ES-I3 (cell line): ENCODE data around the gene CALD1.

Experiments
- H3K36me3 ChIP-seq: 2 replicates; pipeline ENCODE4 v1.6.1; 2013; ENCODE audit warnings: mild to moderate bottlenecking, low read length, control low read depth, moderate library complexity; ENCODE audit not compliant: insufficient read depth
- H3K4me1 ChIP-seq: 2 replicates; pipeline ENCODE4 v1.6.1; 2013; ENCODE audit warnings: mild to moderate bottlenecking, control low read depth, low read length; ENCODE audit not compliant: insufficient read depth
- H3K9ac ChIP-seq: 2 replicates; pipeline ENCODE4 v1.6.1; 2013; ENCODE audit warnings: low read depth, mild to moderate bottlenecking, low read length, moderate library complexity
- H3K9me3 ChIP-seq: 2 replicates; pipeline ENCODE4 v1.6.1; 2013; ENCODE audit warnings: mild to moderate bottlenecking, low read length, moderate library complexity; ENCODE audit not compliant: control insufficient read depth, insufficient read depth

CALD1 gene, protein sequence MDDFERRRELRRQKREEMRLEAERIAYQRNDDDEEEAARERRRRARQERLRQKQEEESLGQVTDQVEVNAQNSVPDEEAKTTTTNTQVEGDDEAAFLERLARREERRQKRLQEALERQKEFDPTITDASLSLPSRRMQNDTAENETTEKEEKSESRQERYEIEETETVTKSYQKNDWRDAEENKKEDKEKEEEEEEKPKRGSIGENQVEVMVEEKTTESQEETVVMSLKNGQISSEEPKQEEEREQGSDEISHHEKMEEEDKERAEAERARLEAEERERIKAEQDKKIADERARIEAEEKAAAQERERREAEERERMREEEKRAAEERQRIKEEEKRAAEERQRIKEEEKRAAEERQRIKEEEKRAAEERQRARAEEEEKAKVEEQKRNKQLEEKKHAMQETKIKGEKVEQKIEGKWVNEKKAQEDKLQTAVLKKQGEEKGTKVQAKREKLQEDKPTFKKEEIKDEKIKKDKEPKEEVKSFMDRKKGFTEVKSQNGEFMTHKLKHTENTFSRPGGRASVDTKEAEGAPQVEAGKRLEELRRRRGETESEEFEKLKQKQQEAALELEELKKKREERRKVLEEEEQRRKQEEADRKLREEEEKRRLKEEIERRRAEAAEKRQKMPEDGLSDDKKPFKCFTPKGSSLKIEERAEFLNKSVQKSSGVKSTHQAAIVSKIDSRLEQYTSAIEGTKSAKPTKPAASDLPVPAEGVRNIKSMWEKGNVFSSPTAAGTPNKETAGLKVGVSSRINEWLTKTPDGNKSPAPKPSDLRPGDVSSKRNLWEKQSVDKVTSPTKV

DNA sequence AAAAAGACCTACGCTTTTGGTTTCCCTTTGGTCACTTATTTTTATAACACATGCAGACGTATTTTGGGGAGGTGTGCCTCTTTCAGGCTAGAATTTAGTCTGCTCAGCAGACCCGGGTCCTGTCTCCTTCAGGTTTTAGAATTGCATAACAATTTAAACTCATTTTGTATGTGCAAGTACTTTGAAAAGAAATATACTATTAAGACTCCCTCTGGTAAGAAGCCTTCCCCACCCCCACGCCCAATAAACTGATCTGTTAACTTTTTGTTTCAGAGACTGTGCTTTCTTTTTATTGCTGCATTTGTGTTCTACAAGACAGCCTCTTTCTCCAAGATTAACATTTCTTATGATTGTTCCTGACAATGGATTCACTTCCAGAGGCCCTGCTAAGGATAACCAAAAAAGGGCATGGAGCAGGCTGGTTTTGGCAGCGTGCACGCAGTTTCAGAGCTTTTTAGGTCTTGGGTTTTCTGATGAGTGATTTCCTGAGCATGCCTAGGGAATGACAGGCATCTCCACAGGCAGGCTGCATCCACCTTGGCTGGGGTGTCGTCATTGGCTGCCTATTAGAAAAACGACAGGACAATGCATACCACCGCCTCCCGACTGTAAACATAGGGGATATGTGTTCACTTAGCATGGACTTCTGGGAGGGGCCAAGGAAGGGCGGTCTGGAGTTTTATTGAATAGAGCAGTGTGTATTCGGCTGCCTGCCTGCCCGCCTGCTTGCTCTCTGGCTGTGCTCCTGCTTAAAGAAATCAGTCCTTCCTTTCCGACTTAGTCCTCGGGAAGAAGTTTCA lies at the start of gene CALD1:
CALD1 (plus strand) TSS at position 694 of the 800 bp plus-strand sequence. CDS start 88,100 bp downstream, outside the sequence.
- Histone ChIP-seq H3K9me3 (no peaks in the 10 kb centered on the region), H3K4me1 (peaks cover 29% of the 10 kb centered on the region), H3K36me3 (peaks cover 6% of the 10 kb centered on the region; the same call in 1 of the 2 replicates), H3K9ac (peak within 1 kb of the TSS; percentile 95)

DNA sequence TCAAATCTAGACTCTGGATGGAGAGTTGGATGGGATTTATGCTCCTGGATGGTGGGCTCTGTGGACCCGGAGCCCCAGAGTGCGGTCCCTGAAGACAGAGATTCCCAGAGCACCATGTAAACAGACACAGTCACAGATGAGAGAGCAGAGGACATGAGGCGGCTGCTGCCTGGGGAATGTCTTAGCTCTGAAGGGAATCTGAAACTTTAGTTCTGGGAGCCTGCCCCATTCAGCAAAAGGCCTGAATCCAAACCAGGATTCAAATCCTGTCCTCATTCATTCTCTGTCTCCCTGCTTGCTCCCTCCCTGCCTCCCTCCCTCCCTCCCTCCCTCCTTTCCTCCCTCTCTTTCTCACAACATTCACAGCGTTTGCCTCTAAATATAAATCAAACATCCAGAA lies 49.5 kb upstream of the CALD1 start:
- Histone ChIP-seq H3K9ac (no peak overlapping the region), H3K9me3 (no peaks in the 10 kb centered on the region), H3K4me1 (no peaks in the 10 kb centered on the region), H3K36me3 (no peaks in the 10 kb centered on the region)

DNA sequence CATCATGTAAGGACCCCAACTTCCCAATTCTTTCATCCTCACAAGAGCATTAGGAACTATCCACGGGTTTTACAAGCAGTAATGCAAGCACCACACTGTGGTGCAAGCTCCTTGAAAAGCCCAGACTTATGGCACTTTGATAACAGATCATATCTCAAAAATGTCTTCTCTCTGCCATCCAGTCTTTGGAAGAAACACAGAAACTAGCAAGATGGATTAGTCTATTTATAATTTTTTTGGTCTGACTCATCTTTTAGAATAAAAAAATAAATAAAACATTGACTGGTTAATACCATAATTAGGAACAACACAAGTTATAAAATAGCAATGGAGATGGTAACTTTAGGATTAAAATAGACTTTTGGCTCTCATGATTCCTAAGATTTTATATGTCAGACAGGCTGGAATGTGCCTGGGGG lies 49.0 kb upstream of the CALD1 start:
- H3K36me3 ChIP-seq: no peaks in the 10 kb centered on the region
- no peak overlapping the region for H3K9ac ChIP-seq
- H3K4me1 ChIP-seq: no peaks in the 10 kb centered on the region
- no peaks in the 10 kb centered on the region for H3K9me3 ChIP-seq

- no peaks in the 10 kb centered on the region for H3K9me3 ChIP-seq
- no peaks in the 10 kb centered on the region for H3K36me3 ChIP-seq
- no peaks in the 10 kb centered on the region for H3K4me1 ChIP-seq
- H3K9ac ChIP-seq: no peak overlapping the region
These were observed 47.8 kb upstream of the CALD1 start for GRCh38 chr7:134731616-134732015.

GRCh38 chr7:134732728-134733127 lies 46.7 kb upstream of the CALD1 start:
- H3K36me3 ChIP-seq: no peaks in the 10 kb centered on the region
- no peaks in the 10 kb centered on the region for H3K9me3 ChIP-seq
- no peak overlapping the region for H3K9ac ChIP-seq
- no peaks in the 10 kb centered on the region for H3K4me1 ChIP-seq

GRCh38 chr7:134736381-134736780 lies 43.1 kb upstream of the CALD1 start:
- no peaks in the 10 kb centered on the region for H3K4me1 ChIP-seq
- H3K9ac ChIP-seq: no peak overlapping the region
- H3K9me3 ChIP-seq: no peaks in the 10 kb centered on the region
- no peaks in the 10 kb centered on the region for H3K36me3 ChIP-seq

DNA sequence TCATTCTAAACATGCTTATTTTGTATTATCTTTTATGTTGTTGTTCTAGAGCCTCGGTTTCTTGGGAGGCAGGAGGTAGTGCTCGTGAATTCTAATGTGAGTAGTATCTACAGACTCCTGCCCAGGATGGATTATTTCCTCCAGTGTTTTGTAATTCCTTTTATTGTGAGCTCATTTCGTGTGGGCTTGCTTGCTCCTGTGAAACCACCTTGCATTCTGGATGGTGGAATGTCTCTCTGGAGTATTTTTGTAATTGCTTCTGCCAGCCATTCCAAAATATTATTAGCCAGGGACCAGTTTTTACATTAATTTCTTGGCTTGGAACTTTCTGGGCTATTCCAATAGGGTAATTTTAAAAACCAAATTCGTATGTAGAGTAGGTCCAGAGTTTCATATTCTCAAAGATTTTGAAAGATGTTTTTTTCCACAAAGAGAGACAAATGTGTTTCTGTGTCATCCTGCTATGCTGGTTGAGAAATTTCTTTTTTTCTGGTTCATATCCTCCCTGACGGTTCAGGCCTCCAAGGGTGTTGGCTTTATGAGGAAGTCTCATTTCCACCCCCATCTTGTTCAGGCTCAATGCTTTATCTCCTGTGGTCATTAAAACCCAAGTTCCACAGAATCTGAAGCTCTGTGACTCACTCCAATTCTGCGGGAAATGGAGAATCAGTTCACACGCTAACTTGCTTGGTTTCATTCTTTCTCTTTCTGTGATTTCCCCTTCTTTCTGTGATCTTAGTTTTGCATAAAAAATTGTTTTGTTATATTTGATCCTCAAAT lies 41.7 kb upstream of the CALD1 start:
- Histone ChIP-seq H3K9me3 (no peaks in the 10 kb centered on the region), H3K36me3 (no peaks in the 10 kb centered on the region), H3K4me1 (peaks cover 4% of the 10 kb centered on the region), H3K9ac (no peak overlapping the region)

DNA sequence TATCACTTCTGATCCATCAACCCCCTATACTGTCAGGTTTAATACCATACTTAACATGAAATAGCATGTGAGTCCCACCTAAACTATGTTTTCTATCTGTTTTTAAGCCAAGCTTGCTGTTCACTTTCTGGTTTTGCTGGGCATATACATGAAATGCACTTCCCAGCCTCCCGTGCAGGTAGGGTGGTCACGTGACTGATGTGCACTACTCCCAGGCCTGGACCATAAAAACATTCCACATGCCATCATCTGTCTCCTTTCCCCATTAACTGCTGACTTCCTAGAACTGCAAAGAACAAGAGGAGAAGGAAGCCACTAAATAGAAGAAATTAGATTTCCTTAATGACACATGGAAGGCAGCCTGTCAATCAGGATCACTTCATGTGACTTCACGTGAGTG lies 40.1 kb upstream of the CALD1 start:
- no peaks in the 10 kb centered on the region for H3K36me3 ChIP-seq
- peaks cover 17% of the 10 kb centered on the region for H3K4me1 ChIP-seq
- no peak overlapping the region for H3K9ac ChIP-seq
- no peaks in the 10 kb centered on the region for H3K9me3 ChIP-seq

DNA sequence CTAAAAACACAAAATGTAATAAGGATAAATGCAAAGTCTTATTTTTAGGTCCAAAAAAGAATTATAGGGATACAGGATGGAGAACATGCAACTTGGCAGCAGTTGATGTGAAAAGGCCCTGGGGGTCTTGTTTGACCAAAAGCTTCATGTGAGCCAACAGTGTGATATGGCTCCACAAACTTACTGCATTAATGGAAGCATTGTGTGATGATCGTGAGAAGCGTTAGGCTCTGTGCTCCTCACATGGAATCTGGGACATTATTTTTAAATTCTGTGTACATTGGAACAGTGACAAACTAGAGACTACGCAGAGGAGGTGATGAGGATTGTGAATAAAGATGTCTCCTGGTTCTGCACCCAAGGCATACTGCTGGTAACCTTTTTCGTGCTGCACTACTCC lies 39.1 kb upstream of the CALD1 start:
- H3K9ac ChIP-seq: no peak overlapping the region
- H3K4me1 ChIP-seq: peaks cover 24% of the 10 kb centered on the region
- H3K9me3 ChIP-seq: no peaks in the 10 kb centered on the region
- H3K36me3 ChIP-seq: no peaks in the 10 kb centered on the region

DNA sequence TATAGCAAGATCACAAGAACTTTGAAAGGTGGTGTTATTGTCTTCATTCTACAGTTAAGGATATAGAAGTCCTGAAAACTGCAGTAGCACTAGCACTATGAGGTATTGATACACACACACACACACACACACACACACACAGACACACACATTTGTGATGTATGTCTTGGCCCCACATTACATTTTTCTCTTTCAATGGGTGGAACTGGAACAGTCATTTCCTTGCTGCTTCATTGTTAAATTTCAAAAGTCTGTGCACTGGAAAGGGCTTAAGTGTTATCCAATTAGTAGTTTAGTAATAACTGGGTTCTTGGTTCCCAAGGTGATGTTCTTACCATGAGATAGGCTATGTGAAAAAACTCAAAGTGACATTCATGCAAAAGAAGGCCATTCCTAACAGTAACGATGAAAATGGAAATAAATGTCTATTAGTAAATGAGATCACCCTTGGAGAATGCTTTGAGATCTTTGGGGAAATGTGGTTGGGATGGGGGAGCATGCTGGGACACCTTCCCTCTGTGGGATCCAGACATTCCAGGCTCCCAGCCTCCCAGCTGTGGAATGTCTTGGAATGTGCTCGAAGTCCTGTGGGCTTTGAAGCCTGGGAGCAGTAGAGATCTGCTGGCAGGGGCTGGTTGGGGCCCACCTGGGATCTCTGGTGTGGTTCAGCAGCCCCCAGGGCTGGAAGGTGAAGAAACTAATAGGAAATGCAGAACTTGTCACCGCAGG lies 37.4 kb upstream of the CALD1 start:
- H3K9ac ChIP-seq: no peak overlapping the region
- no peaks in the 10 kb centered on the region for H3K9me3 ChIP-seq
- no peaks in the 10 kb centered on the region for H3K36me3 ChIP-seq
- peaks cover 24% of the 10 kb centered on the region for H3K4me1 ChIP-seq

DNA sequence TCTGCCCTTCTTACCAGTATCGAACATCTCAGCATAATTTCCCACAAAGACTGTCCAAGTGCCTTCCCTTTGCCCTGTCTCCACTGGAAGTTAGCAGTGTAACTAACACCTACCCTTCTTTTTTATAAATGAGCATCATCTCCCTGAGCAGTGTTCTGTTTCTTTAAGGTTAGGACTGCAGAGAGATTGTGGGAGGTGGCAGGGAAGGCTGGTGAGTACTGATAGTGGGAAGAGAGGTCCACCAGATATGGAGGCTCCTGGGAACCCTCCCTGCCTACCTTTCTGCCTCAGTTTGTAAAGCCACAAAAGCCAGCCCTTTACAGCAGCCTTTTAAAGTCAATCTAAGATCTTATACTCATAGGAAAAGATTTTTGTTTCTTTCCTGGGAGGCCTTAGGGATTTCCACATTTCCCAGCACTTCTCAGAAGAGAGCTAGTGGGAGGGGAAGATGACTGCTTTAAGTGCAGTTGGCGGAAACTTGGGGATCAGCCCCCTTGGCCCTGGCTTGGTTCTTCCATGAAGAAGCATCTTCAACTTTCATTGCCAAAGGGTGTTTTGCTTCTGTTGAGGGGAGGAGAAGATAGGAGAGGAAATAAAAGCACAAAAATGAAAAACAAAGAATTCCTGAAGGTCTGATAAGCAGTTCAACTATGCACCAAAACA lies 36.6 kb upstream of the CALD1 start:
- Histone ChIP-seq H3K4me1 (peaks cover 24% of the 10 kb centered on the region), H3K9me3 (no peaks in the 10 kb centered on the region), H3K36me3 (no peaks in the 10 kb centered on the region), H3K9ac (no peak overlapping the region)

GRCh38 chr7:134744569-134744968 lies 34.9 kb upstream of the CALD1 start:
- peaks cover 24% of the 10 kb centered on the region for H3K4me1 ChIP-seq
- H3K36me3 ChIP-seq: no peaks in the 10 kb centered on the region
- no peaks in the 10 kb centered on the region for H3K9me3 ChIP-seq
- no peak overlapping the region for H3K9ac ChIP-seq

DNA sequence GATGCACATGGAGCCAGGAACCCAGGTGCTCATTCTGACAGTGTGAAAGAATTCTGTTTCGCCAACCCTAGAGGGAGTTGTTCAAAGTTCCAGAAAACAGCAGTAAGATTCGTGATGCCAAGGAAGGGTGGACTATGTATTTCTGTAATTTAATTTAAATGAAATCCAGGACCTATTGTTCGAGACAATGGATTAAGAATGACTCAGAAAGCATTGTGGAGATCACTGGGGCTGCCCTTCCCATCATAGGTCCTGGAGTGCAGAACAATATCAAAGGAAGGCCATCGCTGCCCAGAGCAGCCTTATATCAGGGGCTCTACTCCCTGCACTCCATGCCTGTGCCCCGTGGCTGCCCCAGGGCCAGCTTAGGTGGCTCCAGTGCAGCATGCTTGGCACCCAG lies 32.1 kb upstream of the CALD1 start:
- Histone ChIP-seq H3K9me3 (no peaks in the 10 kb centered on the region), H3K4me1 (peaks cover 24% of the 10 kb centered on the region), H3K36me3 (no peaks in the 10 kb centered on the region), H3K9ac (no peak overlapping the region)
